Measurements from ENCODE around the gene HHAT. TPM values are rescaled to one million over a fixed set of nuclear protein-coding genes. Genes with fewer than 3 reads are reported as not detected.

Gene HHAT
- total RNA-seq, 1 experiment from 2014 or later: 4.6 TPM

DNA sequence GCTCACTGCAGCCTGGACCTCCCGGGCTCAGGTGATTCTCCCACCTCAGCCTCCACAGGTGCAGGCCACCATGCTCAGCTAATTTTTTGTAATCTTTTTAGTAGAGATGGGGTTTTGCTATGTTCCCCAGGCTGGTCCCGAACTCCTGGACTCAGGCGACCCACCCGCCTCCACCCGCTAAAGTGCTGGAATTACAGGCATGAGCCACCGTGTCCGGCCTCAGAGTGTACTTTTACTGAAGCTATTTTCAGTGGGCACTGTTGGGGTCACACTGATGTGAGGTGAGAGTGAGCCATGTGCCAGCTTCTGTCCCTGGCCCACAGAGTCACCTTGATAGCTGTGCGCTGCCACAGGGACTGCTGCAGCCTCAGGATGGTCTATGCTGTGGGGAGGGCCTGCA, 25.3 kb upstream of the HHAT start:
- DNase-seq (ENCODE audit: unreplicated experiment): no peak
- POLR2A ChIA-PET: interaction anchor here (2.0 kb wide), 1 partner anchor 159 kb away, joined by 4 read pairs; no protein-coding TSS in a partner anchor
- Mint-ChIP-seq H3K9me3 (ENCODE audit: unreplicated experiment) (no peaks in the 10 kb centered on the region), H3K36me3 (ENCODE audit: insufficient read depth, unreplicated experiment) (no peaks in the 10 kb centered on the region), H3K4me1 (ENCODE audit: insufficient read depth, unreplicated experiment) (peaks cover 11% of the 10 kb centered on the region), H3K27me3 (ENCODE audit: insufficient read depth, unreplicated experiment) (peaks cover 4% of the 10 kb centered on the region), H3K4me3 (ENCODE audit: unreplicated experiment) (no peak overlapping the region), H3K27ac (ENCODE audit: low read depth, unreplicated experiment) (no peak overlapping the region)
- CTCF ChIA-PET: interaction anchor here (0.5 to 17.9 kb wide), 10 partner anchors 6 to 1768 kb away, joined by 3 to 291 read pairs (median 4); no protein-coding TSS in a partner anchor
- BruUV-seq (replicated peaks): no TSS peak
- intact Hi-C loops (cut with micrococcal nuclease): no loop called here
- TF ChIP-seq, protein P1, sequence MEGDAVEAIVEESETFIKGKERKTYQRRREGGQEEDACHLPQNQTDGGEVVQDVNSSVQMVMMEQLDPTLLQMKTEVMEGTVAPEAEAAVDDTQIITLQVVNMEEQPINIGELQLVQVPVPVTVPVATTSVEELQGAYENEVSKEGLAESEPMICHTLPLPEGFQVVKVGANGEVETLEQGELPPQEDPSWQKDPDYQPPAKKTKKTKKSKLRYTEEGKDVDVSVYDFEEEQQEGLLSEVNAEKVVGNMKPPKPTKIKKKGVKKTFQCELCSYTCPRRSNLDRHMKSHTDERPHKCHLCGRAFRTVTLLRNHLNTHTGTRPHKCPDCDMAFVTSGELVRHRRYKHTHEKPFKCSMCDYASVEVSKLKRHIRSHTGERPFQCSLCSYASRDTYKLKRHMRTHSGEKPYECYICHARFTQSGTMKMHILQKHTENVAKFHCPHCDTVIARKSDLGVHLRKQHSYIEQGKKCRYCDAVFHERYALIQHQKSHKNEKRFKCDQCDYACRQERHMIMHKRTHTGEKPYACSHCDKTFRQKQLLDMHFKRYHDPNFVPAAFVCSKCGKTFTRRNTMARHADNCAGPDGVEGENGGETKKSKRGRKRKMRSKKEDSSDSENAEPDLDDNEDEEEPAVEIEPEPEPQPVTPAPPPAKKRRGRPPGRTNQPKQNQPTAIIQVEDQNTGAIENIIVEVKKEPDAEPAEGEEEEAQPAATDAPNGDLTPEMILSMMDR (IDR thresholded peaks at IDR 0.05; ENCODE audit: unreplicated experiment): no peak

DNA sequence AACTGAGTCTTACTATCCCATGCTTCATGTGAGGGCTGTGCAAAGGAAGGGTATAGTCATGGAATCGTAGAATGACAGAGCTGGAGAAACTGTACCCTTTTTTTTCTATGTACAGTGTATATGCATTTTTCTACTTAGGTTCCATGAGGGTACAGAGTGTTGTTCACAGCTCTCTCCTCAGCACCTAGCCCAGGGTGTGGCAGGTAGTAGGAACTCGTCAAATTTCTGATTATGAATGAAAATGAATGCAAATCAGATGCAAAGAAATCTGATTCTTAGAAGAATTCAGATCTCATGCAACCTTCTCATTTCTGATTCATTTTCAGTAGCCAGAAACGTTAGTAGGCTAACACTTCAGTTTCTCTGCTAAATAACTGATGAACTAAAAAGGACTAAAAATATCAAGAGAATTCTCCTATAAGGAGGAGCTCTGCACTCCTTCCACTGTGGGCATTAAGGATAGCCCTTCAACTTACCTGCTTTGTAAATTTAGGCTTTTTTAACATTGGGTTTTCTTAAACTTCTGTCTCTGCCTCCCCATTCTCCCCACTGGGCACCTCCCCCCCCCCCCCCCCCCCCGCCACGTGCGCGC, 18.0 kb upstream of the HHAT start:
- no peak for DNase-seq (ENCODE audit: unreplicated experiment)
- Mint-ChIP-seq H3K27ac (ENCODE audit: low read depth, unreplicated experiment) (peak overlapping the region; percentile 6), H3K4me3 (ENCODE audit: unreplicated experiment) (peak overlapping the region; percentile 50), H3K27me3 (ENCODE audit: insufficient read depth, unreplicated experiment) (peaks cover 36% of the 10 kb centered on the region), H3K4me1 (ENCODE audit: insufficient read depth, unreplicated experiment) (peaks cover 6% of the 10 kb centered on the region), H3K9me3 (ENCODE audit: unreplicated experiment) (no peaks in the 10 kb centered on the region), H3K36me3 (ENCODE audit: insufficient read depth, unreplicated experiment) (no peaks in the 10 kb centered on the region)
- BruUV-seq (replicated peaks): no TSS peak
- intact Hi-C loops (cut with micrococcal nuclease): loop anchor here (1.0 to 5.0 kb wide), 7 partner anchors 50 to 450 kb away; partner anchors contain the start of gene SERTAD4
- ChIA-PET CTCF (interaction anchor here (0.6 to 17.9 kb wide), 69 partner anchors 10 to 1321 kb away, joined by 3 to 291 read pairs (median 5); no protein-coding TSS in a partner anchor), POLR2A (interaction anchor here (0.6 to 2.2 kb wide), 8 partner anchors 8 to 173 kb away, joined by 3 to 9 read pairs (median 4); partner anchors contain the start of gene HHAT)
- TF ChIP-seq, protein P1 (IDR thresholded peaks at IDR 0.05; ENCODE audit: unreplicated experiment): no peak

DNA sequence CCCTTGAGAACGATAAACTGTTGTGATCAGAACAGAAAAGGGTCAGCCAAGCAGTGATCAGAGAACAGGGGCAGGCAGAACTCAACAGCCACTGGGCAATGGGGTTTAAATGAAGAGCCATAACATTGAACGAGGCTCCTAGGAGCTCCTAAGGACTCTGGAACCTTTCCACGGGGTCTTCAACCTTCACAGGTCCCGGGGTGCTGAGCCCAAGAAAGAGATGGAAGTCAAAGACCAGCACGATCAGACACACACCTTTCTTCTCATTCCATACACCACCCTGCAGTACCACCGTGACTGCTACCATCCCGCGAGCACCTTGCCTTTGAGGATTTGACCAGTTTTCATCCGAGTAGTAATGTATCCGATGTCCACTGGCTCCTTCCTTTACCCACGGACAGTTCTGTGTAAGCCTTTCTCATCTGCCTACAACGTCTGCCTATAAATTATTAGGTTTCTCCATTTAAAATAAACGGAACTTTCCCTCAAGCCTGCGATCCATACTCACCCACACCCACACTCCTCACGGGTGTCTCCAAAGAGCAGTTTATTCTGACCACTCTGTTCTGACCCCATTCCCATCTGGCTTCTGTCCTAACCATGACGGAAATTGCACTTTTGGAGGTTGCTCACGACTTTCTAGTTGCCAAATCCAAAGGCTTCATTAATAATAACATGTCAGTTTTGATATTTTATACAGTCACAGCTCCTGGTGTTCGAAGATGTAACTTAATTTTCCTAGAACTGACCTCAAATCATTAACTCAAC, 16.8 kb upstream of the HHAT start:
- TF ChIP-seq, protein P1 (IDR thresholded peaks at IDR 0.05; ENCODE audit: unreplicated experiment): no peak
- H3K9me3 Mint-ChIP-seq (ENCODE audit: unreplicated experiment): no peaks in the 10 kb centered on the region
- POLR2A ChIA-PET: interaction anchor here (0.6 to 2.2 kb wide), 8 partner anchors 11 to 168 kb away, joined by 3 to 9 read pairs (median 4); partner anchors contain the start of gene HHAT
- peaks cover 6% of the 10 kb centered on the region for H3K4me1 Mint-ChIP-seq (ENCODE audit: insufficient read depth, unreplicated experiment)
- no TSS peak for BruUV-seq (replicated peaks)
- H3K27ac Mint-ChIP-seq (ENCODE audit: low read depth, unreplicated experiment): no peak overlapping the region
- CTCF ChIA-PET: interaction anchor here (0.6 to 17.9 kb wide), 58 partner anchors 9 to 958 kb away, joined by 3 to 291 read pairs (median 6); no protein-coding TSS in a partner anchor
- peaks cover 36% of the 10 kb centered on the region for H3K27me3 Mint-ChIP-seq (ENCODE audit: insufficient read depth, unreplicated experiment)
- no peak overlapping the region for H3K4me3 Mint-ChIP-seq (ENCODE audit: unreplicated experiment)
- DNase-seq (ENCODE audit: unreplicated experiment): no peak
- no peaks in the 10 kb centered on the region for H3K36me3 Mint-ChIP-seq (ENCODE audit: insufficient read depth, unreplicated experiment)
- intact Hi-C loops (cut with micrococcal nuclease): loop anchor here (1.0 to 5.0 kb wide), 7 partner anchors 49 to 451 kb away; partner anchors contain the start of gene SERTAD4
